Measurements from ENCODE around the gene NOD2. TPM values are rescaled to one million over a fixed set of nuclear protein-coding genes. Genes with fewer than 3 reads are reported as not detected.

Gene NOD2
- total RNA-seq, 1 experiment from 2014 or later = 5.4 TPM

GRCh38 chr16:50664270-50664669, 29.1 kb upstream of the NOD2 start:
- Histone ChIP-seq H4K20me1 (ENCODE audit: insufficient read depth) (no peaks in the 10 kb centered on the region), H3K79me2 (ENCODE audit: insufficient read depth, low read length) (no peaks in the 10 kb centered on the region), H3K27ac (ENCODE audit: low read depth, low read length) (no peak overlapping the region), H3K36me3 (ENCODE audit: control insufficient read depth in 1 of 2, insufficient read depth in 2 of 2, low read length in 2 of 2) (no peaks in the 10 kb centered on the region), H3K27me3 (ENCODE audit: insufficient read depth, low read length) (no peaks in the 10 kb centered on the region), H3K4me2 (ENCODE audit: low read length) (no peak overlapping the region), H3K9me3 (ENCODE audit: control insufficient read depth in 1 of 2, insufficient read depth in 1 of 2, low read depth in 1 of 2, low read length in 2 of 2) (peaks cover 0 to 5% of the 10 kb centered on the region in 2 experiments; a peak in 2 of 4 replicates), H3K4me3 (replicated peaks in 1 of 2; ENCODE audit: low read depth in 1 of 2, low read length in 2 of 2) (no peak overlapping the region), H2AFZ (ENCODE audit: low read depth, low read length, poor library complexity, severe bottlenecking) (no peak overlapping the region), H3K4me1 (ENCODE audit: control insufficient read depth in 1 of 2, insufficient read depth in 2 of 2, low read length in 2 of 2) (peaks cover 0 to 5% of the 10 kb centered on the region in 2 experiments; a peak in 1 of 4 replicates), H3K9me2 (ENCODE audit: insufficient read depth) (no peaks in the 10 kb centered on the region), H3K9ac (ENCODE audit: low read length) (no peak overlapping the region)
- no peak for DNase-seq (ENCODE audit: low read depth, low spot score)
- ChIA-PET CTCF (interaction anchor here (0.9 to 2.2 kb wide), 6 partner anchors 8 to 450 kb away, joined by 3 to 11 read pairs (median 5); no protein-coding TSS in a partner anchor), RAD21 (ENCODE audit: low non-redundant PET in 1 of 2, low total read pairs in 2 of 2, uncharacterized antibody in 2 of 2, unreplicated experiment in 2 of 2) (no interaction called here), POLR2A (no interaction called here)
- ATAC-seq = no peak
- no peak for TF ChIP-seq ZNF274 (IDR thresholded peaks at IDR 0.05; ENCODE audit: low read depth, low read length)
- TF ChIP-seq EGR1 (IDR thresholded peaks at IDR 0.05; ENCODE audit: low read depth) = no peak
- TF ChIP-seq CBX3 (IDR thresholded peaks at IDR 0.05; ENCODE audit: low read depth) = no peak
- TF ChIP-seq SP1 (IDR thresholded peaks at IDR 0.05; ENCODE audit: low read depth) = no peak
- no peak for TF ChIP-seq ATF3 (IDR thresholded peaks at IDR 0.05)
- TF ChIP-seq CTCF (IDR thresholded peaks at IDR 0.05 in 2 of 3, conservative IDR thresholded peaks at IDR 0.05 in 1 of 3; ENCODE audit: borderline replicate concordance in 1 of 3, insufficient read depth in 1 of 3, low read depth in 2 of 3, low read length in 2 of 3) = no peak
- intact Hi-C loops (cut with micrococcal nuclease) = loop anchor here (2.0 kb wide), 1 partner anchor 83 kb away; no protein-coding TSS in a partner anchor
- BruUV-seq (replicated peaks) = no TSS peak
